ENCODE data around the gene CELSR1.
"Not testable (repeated sequence)": the region's sequence is repeated elsewhere in the genome, so short reads cannot be mapped to it uniquely, and the experiment has no call there.

CELSR1 gene

DNA sequence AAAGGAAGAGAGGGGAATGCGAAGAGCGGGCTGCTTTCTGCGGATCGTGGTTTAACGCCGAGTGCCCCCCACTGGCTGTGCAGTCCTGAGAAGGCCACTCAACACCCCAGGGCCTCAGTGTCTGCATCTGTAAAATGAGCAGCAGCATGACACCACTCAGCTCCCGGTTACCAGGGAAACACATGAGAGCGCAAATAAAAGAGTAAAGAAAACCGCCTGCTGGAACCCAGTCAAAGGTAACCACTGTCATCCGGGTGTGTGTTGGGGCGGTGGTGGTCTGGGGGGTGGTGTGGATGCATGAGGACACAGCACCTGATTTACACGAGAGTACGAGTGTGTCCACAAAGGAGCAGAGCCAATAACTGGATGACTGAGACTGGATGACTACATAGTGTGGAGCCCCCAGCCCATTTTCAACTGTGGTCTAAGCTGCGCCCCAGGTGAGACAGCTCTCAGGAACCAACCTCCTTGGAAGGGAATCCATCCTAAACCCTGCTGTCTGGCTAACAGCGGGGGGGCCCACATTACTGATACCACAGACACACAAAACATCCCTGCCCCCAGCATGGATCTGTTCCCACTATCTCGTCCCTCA is 5.7 kb downstream of the CELSR1 start:
- DNase-seq: no peak

DNA sequence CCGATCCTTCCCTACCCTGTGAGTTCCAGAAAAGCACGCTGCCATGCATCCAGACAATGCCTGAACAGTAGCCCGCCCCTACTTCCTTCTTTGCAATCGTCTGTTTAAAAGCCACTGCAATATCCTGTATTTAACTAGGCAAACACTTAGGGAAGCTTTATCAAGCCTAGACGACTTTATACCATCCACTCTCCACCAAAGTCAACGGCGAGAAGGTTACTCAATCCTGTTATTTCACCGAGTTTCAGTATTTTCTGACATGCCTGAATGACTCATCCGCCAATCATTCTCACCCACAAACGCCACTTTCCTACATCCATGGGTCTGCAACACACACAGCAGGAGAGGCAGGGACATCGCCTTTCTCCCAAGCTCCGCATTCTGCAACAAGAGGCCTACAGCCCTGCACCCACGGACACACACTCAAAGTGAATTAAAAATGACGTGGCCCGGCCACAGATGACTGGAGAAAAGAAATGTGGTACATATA is 9.3 kb downstream of the CELSR1 start:
- DNase-seq: no peak

DNA sequence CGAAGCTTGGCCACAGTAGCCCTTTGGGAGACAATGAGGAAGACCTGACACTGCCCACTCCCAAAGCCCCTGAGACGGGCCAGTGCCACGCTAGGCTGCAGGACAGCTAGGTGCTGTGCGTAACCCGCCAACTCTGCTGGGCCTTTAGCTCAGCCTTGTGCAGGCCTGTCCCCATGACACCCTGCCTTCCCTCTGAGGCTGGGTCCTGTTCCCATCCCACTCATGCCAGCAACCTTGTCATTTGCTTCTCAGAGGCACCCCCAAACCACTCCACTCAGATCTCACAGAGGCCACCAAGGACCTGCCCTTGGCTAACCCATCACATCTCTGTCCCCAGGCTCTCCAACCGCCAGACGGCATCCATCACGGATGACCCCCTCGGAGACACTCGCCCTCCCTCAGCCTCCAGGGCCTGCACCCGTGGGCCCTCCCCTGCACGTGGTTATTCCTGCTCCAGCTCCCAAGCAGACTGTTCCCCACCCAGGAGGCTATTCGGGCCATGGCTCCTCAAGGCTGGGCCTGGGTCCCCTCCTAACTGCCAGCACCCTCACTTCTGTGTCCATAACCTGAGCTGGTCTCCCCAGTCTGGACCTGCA is 11.1 kb downstream of the CELSR1 start:
- no peak for DNase-seq

DNA sequence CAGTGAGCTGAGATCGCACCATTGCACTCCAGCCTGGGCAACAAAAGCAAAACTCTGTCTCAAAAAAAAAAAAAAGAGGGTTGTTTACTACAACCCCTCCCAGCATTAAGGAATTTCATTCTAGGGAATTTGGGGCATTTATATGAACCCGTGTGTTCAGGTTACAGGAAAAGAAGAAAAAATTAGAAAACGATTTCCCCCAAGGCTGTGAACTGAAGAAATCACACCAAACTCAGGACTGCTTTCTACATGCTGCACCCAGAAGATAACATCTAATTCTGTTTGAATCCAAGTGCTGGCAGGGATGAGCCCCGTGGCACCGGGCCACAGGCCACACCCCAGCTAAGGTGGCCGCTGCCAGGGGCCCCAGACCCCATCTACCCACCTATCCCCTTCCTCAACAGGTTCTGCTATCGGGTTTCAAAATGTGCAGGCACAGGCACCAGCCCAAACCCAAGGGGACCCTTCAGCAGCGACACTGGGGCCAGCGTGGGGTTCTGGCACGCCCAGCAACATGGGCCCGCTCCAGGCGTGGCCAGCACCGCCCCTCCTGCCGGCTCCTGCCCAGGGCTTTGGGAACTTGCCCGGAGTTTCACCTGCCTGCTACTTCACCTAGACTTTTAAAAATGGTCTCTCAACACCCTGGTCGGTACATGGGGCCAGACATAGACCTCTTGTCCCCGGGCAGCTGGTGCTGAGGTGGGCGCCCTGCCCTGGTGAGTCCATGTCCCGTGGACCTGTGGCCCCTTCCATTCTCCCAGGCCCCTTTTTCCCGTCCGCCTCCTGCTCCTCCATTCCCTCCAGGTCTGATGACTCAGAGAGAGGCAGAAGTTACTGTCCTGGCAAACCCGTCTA is 11.8 kb downstream of the CELSR1 start:
- DNase-seq: no peak

DNA sequence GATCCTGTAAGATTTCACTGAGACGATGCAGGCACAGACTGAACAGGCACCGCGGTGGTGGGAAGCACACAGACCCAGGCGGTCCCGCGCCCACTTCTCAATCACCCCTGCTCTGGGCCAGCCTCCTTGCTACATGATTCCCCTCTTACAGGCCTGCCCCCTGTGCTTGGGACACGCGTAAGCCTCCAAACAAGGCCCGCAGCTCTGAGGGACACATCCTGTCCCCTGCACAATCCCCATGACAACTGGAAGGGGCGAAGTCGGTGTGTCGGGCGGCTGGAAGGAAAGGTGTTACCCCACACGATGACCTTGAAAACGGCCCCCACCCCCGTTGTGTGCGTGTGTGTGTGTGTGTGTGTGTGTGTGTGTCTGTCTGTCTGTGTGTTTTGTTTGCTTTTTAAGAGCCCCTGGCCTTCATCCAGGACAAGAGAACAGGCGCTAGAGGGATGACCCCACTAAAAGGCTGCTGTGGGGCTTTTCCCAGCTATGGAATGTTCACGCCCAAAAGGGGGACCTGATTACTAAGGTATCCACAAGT is 13.1 kb downstream of the CELSR1 start:
- DNase-seq: no peak

DNA sequence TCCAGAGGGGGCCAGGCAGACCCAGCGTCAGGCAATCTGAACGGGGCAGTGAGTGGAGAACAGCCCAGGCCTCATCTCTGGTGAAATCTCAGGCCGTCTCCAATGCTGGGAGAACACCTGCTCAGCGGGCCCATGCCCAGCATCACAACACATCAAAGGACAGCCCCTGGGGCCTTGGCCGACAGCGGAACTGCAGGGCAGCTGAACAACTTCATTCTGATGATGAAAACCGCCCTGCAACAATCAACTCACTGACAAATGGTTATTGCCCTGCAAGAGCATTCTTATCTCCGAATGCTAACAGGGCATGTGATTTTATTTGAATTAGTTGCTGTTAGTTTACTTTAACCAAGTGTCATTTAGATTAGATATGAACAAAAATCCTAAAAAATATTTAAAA is 14.6 kb downstream of the CELSR1 start:
- DNase-seq: no peak

DNA sequence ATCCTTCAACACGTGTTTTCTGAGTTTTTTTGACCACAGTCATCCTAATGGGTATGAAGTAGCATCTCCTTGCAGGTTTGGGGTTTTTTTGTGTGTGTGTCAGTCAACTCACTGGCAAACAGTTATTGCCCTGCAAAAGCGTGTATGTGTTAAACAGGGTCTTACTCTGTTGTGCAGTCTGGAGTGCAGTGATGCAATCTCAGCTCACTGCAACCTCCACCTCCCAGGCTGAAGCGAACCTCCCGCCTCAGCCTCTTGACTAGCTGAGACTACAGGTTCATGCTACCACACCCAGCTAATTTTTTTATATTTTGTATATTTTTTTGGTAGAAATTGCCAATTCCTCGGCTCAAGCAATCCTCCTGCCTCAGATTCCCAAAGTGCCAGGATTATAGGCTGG is 15.4 kb downstream of the CELSR1 start:
- no peak for DNase-seq

DNA sequence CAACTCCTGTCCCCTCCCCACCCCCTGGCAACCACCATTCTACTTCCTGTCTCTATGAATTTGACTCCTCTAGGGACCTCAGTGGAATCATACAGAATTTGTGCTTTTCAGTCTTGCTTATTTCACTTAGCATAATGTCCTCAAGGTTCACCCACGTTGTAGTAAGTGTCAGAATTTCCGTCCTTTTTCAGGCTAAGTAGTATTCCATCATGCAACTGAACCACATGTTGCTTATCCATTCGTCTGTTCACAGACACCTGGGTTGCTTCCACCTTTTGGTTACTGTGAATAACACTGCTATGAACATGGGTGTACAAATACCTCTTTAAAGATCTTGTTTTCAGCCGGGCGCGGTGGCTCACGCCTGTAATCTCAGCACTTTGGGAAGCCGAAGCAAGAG is 16.5 kb downstream of the CELSR1 start:
- no peak for DNase-seq

DNA sequence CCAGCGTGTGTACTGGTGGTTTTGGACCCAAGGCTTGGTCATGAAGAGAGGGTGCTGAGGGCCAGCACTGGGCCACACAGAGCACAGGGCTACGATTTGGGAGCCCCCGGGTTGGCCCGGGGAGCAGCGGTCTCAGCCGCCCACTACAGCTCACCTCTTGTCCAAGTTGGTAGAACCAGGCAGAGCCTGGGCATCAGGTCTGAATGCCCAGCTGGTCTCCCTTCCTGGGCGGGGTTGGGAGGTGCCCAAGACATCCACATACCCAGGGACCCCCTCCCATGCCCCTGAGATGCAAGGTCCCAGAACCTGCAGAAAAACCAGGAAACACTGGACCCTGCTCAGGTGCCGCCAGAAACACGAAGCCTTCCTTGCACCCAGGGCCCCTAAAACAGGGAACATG is 18.0 kb downstream of the CELSR1 start:
- DNase-seq: no peak

DNA sequence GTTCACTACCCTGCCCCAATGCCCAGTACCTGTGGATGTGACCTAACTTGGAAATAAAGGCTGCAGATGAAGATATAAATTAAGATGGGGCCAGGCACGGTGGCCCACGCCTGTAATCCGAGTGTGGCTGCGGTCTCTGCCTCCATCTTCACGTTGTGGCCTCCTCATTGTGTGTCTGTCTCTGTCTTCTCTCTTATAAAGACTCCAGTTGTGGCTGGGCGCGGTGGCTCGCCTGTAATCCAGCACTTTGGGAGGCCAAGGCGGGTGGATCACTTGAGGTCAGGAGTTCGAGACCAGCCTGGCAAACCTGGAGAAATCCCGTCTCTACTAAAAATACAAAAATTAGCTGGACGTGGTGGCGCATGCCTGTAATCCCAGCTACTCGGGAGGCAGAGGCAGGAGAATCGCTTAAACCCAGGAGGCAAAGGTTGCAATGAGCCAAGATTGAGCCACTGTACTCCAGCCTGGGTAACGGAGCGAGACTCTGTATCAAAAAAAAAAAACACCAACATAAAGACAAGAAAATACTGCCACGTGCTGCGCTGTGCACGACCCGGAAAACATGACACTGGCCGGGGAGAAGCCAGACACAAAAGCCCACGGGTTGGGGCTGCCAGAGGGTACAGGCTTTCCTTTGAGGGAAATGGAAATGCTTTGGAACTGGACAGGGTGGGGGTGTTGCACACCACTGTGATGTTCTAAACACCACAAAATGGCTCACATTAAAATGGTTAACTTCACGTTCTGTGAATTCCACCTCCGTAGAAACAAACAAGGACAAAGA is 18.7 kb downstream of the CELSR1 start:
- DNase-seq: no peak

DNA sequence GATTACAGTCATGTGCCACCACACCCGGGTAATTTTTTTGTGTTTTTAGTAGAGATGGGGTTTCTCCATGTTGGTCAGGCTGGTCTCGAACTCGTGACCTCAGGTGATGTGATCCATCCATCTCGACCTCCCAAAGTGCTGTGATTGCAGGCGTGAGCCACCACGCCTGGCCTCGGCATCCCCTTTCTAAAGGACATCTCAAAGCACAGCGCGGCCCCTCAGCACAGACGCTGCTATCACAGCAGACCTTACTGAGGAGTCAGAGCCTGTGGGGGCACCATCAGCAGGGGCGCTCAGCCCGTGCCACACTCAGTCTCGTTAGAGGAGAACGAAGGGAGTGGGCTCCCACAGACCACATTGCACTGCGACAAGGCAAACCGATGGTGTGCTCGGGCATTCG is 19.4 kb downstream of the CELSR1 start:
- no peak for DNase-seq

DNA sequence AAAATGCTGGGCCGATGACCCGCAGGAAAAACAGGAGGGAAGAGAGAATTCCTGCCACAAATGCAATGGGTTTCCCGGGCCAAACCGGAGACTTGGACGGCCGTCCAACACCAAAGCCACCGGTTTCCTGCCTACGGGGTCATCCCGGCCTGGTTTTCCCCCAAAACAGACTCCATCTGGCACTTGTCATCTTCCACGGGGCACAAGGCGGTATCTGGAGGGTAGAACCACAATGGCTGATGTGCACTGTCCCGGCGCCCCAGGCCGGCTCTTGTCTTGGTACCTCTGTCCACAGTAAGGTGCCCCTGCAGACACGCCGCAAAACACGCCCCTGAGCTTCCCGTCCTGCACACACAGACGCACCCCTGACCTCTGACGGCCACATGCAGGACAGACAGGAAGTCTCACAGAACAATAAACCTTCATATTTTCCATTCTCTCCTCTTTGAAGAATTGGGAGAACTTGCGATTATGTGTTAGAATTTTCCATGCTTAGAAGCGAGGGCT is 20.1 kb downstream of the CELSR1 start:
- no peak for DNase-seq

DNA sequence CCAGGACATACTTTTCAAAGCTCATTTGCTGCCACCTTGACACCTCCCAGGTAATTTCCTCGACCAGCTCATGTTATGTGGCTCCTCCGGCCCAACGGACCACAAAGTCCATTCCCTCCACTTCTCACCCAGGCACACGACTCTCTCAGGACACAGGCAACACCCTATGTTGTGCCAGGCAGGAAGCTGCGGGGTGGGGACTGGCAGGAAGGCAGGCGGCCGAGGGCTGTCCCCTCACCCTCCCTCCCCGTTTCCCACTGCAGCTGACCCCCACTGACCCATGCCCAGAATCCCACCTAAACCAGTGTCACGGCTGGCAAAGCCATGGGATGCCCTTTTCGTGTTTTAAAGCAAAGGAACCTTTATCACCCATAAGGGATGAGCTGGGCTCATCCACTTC is 20.8 kb downstream of the CELSR1 start:
- DNase-seq: no peak

DNA sequence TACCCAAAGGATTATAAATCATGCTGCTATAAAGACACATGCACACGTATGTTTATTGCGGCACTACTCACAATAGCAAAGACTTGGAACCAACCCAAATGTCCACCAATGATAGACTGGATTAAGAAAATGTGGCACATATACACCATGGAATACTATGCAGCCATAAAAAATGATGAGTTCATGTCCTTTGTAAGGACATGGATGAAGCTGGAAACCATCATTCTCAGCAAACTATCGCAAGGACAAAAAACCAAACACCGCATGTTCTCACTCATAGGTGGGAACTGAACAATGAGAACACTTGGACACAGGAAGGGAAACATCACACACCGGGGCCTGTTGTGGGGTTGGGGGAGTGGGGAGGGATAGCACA is 21.3 kb downstream of the CELSR1 start:
- not testable (repeated sequence) for DNase-seq

DNA sequence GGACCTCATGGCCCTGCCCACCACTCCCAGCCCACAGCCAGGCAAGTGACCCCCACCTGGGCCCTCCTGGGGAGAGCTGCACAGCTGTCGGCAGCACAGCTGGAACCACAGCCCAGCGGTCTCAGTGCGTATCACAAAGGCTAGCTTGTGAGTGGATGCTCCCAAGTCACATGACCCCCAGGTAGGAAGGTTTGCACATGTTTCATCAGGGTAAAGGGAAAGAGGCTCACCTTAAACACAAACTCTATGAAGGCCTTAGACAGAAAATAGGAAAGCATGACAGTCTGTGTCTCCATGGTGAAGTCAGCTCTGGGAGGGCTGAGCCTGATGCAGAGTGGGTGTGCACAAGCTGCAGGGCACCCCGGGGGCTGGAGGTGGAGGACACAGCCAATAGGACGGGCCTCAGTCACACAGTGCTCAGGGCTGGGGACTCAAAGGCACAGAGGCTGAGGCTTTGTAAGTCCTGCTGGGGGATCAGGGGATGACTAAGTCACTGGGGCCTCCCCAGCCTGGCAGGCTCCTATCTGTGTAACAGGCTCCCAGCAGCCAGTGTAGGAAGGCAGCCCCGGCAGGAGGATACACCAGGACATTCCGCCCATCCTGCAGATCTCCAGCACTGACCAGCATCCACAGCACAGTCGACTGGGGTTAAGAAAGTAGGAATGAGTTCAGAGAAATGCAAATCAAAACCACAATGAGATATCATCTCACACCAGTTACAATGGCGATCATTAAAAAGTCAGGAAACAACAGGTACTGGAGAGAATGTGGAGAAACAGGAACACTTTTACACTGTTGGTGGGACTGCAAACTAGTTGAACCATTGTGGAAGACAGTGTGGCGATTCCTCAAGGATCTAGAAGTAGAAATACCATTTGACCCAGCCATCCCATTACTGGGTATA is 22.0 kb downstream of the CELSR1 start:
- no peak for DNase-seq

DNA sequence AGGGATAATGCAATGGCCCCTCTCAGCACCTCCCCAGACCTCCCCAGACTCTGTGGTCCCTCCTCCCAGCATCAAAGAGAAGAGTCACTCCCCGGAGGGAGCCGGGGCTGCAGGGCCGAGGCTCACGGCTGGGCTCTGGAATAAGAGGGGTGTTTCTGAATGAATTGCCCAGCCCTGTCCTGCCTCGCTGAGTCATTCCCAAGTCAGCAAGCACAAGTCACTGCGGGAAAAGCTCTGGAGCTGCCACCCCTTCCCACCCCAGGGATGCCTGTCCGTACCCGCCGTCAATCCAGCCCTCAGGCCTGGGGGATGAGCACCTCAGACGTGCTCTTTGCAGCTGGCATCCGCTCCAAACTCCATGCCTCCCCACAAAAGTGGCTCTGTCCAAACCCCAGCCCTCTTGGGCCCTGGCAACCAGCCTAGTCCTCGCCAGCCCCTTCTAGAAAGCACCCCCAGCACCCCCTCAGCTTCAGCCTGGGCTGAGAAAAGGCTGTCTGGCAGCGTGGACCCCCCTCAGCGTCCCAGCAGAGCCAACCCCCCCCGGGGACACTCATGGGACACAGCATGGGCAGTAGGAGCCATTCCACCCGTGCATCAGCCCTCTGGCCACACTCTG is 22.7 kb downstream of the CELSR1 start:
- DNase-seq: no peak

DNA sequence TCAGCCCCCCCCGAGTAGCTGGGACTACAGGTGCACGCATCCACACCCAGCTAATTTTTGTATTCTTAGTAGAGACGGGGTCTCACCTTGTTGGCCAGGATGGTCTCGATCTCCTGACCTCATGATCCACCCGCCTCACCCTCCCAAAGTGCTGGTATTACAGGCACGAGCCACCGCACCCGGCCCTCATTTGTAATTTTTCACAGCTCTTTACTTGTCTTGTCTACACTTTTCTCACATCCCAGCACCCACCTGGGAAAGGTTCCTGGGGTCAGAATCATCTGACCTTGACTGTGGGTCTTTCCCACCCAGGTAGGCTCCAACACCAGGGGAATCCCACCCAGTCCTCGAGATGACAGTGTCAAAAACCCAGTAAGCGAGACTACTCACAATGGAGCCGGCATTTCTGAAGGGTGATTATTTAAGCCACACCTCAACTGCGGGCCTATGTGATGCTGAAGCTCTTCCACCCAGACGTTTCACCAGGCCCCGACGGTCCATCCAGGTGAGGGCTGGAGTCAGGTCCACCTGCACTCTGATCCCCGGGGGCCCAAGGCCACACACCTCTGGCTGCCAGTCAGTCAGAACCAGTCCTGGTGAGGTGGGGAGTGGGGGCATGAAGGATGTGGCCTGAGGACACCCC is 23.4 kb downstream of the CELSR1 start:
- DNase-seq: no peak

DNA sequence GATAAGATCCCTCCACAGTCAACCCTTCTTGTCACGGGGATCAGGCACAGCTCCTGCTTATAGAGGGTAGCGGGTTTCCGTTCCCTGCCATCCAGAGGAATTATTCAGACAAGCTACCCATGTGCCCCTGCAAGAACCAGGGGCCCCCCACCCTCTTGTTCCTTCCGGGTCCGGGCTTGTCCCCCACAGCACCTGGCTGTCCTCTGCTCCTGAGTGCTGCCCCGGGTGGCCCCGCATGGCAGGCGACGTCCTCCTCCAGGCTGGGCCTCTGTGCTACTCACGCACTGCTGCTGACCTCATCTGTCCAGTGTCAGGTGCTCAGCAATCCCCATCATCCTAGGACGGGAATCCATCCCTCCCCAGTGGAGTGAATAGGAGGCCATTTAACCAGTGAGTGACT is 24.7 kb downstream of the CELSR1 start:
- no peak for DNase-seq

DNA sequence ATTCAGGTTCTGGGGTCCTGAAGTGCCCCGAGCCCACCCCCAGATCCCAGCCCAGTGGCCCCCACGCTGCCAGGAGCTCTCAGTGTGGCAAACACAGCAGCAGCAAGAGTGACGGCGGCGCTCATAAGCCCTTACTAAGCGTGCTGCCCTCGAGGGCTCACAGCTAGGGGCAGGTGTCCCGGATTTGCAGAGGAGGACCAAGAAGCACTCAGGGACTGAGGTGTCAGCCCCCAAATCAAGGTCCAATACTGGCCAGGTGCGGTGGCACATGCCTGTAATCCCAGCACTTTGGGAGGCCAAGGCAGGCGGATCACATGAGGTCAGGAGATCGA is 25.4 kb downstream of the CELSR1 start:
- no peak for DNase-seq

DNA sequence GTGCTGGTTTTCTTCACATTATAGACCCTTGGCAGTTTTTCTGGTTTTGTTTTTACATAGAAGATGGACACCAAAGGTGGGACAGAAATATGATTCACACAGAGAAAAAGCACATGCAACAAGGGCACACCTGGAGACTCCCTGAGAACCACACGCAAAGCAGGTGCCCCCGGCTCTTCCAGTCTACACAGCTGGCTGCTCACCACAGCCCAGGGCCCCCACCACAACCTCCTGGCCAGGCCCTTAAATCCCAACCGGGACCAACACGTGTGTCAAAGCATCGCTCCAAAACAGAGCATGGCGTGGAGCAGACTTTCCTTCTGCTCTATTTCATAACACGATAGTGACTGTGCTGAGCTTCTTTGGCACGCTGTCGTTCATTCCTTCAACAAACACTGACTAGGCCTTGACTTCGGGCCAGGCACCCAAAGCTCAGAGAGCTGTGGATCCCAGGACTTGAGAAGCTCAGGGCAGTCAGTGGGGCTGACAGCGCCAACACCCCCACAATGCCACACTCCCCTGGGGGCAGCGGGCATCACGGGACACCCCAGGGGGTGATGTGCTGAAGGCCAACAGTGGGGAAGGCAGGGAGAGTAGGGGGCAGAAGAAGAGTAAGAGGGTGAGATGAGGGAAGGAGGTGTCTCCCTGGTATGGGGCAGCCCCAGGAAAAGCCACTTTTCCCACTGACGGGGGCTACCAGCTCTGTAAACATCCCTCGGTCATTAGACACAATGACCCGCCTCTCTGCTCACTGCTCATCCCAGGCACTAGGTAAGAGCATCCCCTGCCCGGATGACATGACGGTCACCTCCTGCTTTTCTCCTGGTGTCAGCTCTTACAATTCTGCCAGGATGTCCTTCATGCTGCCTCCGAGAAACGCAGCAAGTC is 26.0 kb downstream of the CELSR1 start:
- DNase-seq: no peak
